ENCODE measurements around the gene GNG13.

DNA sequence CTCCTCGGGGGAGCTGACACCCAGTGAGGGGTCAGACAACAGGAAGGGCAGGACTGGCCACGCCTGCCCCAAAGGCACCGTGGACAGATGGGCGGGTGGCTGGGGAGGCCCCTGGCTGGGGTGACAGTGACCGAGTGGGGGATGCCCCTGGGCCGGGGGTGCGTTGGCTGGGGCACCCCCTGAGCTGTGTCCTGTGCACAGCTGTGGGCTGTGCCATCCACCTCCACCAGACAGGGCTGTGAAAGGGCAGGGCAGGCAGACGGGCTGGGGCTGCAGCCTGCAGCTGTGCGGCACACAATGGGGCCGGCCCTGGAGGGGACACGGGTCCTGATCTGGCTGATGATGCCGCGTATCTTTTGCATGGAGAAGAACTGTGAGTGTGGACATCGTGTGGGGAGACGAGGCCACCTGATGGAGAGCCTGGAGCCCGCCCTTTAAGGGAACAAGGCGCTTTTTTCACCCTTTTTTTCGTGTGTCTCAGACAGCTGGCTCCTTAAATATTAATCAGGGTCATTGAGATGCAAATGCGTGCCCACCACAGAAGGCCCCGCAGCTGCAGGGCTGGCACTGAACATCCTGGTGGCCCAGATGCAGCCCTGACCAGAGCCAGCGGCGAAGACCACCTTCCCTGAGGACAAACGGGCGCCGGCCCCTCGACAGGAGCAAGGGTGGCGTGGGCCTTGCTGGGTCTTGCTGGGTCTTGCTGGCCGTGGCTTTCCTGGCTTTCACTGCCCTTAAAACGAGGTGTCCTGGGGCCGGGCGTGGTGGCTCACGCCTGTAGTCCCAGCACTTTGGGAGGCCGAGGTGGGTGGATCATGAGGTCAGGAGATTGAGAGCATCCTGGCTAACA is 42.4 kb upstream of the GNG13 start:
- TF ChIP-seq POLR2A (IDR thresholded peaks at IDR 0.05): no peak
- TF ChIP-seq, protein P1, sequence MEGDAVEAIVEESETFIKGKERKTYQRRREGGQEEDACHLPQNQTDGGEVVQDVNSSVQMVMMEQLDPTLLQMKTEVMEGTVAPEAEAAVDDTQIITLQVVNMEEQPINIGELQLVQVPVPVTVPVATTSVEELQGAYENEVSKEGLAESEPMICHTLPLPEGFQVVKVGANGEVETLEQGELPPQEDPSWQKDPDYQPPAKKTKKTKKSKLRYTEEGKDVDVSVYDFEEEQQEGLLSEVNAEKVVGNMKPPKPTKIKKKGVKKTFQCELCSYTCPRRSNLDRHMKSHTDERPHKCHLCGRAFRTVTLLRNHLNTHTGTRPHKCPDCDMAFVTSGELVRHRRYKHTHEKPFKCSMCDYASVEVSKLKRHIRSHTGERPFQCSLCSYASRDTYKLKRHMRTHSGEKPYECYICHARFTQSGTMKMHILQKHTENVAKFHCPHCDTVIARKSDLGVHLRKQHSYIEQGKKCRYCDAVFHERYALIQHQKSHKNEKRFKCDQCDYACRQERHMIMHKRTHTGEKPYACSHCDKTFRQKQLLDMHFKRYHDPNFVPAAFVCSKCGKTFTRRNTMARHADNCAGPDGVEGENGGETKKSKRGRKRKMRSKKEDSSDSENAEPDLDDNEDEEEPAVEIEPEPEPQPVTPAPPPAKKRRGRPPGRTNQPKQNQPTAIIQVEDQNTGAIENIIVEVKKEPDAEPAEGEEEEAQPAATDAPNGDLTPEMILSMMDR (IDR thresholded peaks at IDR 0.05): no peak

All from heart left ventricle (tissue), 13 donors.